ENCODE results near the gene C1orf232.

DNA sequence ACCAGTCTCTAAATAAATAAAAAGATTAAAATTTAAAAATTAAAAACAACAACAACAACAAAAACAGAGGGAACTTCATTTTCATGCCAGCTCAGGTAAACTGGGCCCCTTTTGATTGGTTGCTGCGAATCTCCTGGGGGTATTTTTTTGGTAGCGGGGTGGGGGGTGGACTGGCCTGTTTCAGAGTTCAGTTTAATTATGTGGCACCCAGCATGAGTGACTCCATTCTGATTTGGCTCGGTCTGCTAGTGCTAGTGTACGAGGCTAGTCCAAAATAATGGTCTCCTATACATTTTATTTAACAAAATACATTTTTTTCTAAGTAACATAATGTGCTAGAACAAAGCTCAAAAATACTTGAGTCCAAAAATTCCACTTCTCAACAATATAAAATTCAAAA lies 39.0 kb downstream of the C1orf232 start:
- TF ChIP-seq, protein P1, sequence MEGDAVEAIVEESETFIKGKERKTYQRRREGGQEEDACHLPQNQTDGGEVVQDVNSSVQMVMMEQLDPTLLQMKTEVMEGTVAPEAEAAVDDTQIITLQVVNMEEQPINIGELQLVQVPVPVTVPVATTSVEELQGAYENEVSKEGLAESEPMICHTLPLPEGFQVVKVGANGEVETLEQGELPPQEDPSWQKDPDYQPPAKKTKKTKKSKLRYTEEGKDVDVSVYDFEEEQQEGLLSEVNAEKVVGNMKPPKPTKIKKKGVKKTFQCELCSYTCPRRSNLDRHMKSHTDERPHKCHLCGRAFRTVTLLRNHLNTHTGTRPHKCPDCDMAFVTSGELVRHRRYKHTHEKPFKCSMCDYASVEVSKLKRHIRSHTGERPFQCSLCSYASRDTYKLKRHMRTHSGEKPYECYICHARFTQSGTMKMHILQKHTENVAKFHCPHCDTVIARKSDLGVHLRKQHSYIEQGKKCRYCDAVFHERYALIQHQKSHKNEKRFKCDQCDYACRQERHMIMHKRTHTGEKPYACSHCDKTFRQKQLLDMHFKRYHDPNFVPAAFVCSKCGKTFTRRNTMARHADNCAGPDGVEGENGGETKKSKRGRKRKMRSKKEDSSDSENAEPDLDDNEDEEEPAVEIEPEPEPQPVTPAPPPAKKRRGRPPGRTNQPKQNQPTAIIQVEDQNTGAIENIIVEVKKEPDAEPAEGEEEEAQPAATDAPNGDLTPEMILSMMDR (IDR thresholded peaks at IDR 0.05 in 2 of 3, conservative IDR thresholded peaks at IDR 0.05 in 1 of 3; ENCODE audit: borderline replicate concordance in 1 of 3, insufficient read depth in 1 of 3, low read depth in 2 of 3, low read length in 2 of 3) = no peak
- TF ChIP-seq POLR2AphosphoS5 (IDR thresholded peaks at IDR 0.05; ENCODE audit: low read depth, low read length) (no peak), ZFX (IDR thresholded peaks at IDR 0.05) (no peak), POLR2A (IDR thresholded peaks at IDR 0.05; ENCODE audit: borderline replicate concordance, extremely low read depth, insufficient read depth, insufficient read length) (no peak), EZH2phosphoT487 (IDR thresholded peaks at IDR 0.05; ENCODE audit: borderline replicate concordance) (no peak), REST (IDR thresholded peaks at IDR 0.05; ENCODE audit: low read depth) (no peak), SP1 (IDR thresholded peaks at IDR 0.05; ENCODE audit: low read depth) (no peak), EZH2 (IDR thresholded peaks at IDR 0.05) (no peak)
